NCI-H1417 (cell line): ENCODE results near the gene ELL.

Source experiments
- DNase-seq, 3 experiments: peaks; one replicate each; lab custom pipeline; 2025; lab: John Stamatoyannopoulos, UW

Gene ELL

GRCh38 chr19:18433735-18434398 lies 88.0 kb downstream of the ELL start:
- DNase-seq: no peak

DNA sequence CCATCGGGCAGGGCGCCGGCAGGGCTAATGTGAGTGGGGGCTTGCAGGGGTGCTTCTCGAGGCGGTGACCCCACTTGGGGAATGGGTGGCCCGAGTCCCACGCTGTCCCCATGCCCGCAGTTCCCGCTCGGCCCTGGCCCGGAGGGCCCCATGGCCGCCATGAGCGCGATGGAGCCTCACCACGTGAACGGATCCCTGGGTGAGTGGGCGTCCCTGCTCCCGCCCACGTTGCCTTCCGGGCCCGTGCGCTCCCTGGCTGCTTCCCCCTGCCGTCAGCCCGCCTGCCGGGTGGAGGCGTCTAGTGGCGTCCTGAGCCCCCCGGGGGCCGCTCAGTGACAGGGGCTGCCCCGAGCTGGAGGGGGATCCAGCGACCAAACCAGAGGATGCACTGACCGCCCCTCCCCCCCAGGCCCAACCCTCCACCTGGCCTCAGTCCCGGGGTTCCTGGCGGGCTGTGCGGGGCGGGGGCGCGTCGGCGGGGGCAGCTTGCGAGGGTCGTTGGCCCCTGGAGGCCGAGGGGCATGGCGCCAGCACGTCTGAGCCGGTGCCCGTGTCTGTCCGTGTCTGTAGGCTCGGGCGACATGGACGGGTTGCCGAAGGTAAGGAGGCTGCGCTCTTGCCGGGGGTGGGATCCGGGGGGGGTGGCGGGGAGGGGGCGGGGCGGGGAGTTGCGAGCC lies 88.7 kb downstream of the ELL start:
- no peak for DNase-seq

DNA sequence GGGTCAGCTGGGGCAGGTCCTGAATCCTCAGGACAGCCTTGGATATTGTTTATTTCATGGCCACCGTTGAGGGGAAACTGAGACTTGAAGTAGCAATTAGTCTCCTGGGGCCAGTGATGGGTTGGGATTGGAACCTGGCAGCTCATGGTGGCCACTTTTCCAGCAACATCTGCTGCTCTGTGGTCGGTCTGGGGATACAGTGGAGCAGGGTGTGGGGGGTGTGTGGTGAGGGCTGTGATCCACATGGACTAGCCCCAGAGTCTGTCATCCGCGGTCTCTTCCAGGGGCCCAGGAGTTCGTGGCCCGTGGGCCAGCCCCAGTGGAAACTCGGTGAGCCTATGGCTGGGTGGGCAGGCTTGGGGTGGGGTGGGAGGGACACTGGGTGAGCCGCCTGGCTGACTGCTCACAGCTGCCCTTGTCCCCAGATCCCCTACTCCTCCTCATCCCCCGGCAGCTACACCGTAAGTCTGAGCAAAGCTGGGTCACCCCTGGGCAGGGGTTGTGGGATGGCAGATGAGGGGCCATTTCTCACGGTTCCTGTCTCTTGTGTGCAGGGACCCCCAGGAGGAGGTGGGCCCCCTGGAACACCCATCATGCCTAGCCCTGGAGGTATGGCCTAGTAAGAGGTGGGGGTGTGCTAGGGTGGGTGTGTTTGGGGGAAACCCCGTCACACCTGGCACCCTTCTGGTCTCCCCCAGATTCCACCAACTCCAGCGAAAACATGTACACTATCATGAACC lies 89.4 kb downstream of the ELL start:
- DNase-seq: no peak

GRCh38 chr19:18431351-18432197 lies 90.3 kb downstream of the ELL start:
- no peak for DNase-seq

DNA sequence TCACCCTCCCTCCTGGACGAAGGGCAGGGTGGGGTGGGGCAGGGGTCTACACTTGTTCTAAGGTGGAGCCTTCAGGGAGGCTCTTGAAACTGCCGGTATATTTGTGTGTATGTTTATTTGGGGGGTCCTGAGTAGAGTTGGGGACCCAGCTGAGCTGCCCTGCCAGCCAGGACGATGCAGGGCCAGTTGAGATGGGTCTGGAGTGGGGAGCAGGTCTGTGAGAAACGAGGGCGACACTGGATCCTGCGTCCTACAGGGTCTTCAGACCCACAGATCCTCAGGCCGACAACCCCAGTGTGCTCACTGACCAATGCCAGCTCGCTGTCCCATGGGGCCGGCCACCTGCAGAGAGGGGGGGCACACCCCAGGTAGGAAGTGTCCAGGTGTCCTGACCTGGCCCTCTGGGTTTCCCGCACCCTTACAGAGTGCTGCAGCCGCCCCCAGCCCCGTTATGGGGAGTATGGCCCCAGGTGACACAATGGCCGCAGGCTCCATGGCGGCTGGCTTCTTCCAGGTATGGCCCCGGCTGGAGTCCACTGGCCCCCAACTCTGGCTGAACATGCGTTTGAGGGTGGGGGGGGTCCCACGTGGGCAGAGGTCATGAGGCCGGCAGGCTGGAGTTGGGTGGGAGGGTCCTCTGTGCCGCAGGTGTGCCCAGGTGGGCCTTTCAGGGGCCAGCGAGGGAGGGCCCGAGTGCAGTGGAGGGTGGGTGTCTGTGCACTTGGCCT lies 91.3 kb downstream of the ELL start:
- no peak for DNase-seq

GRCh38 chr19:18429717-18430416 lies 92.0 kb downstream of the ELL start:
- DNase-seq: no peak

- DNase-seq: peak; percentile 82 to 98 (median 97)
Measured at GRCh38 chr19:18428787-18429674, 92.8 kb downstream of the ELL start.

GRCh38 chr19:18428173-18428786 lies 93.6 kb downstream of the ELL start:
- DNase-seq: no peak

DNA sequence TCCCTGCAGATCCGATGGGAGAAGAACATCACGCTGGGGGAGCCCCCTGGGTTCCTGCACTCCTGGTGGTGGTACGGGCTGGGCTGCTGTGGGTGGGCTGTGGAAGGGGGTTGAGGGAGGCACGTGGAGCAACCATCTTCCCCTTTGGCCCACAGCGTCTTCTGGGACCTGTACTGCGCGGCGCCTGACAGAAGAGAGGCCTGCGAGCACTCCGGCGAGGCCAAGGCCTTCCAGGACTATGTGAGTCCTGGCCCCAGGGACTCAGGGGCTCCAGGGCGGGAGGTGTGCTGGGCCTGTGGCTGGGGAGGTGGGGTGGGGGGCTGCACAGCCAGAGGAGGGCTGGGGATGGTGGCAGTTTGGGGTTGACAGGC lies 94.1 kb downstream of the ELL start:
- no peak for DNase-seq

DNA sequence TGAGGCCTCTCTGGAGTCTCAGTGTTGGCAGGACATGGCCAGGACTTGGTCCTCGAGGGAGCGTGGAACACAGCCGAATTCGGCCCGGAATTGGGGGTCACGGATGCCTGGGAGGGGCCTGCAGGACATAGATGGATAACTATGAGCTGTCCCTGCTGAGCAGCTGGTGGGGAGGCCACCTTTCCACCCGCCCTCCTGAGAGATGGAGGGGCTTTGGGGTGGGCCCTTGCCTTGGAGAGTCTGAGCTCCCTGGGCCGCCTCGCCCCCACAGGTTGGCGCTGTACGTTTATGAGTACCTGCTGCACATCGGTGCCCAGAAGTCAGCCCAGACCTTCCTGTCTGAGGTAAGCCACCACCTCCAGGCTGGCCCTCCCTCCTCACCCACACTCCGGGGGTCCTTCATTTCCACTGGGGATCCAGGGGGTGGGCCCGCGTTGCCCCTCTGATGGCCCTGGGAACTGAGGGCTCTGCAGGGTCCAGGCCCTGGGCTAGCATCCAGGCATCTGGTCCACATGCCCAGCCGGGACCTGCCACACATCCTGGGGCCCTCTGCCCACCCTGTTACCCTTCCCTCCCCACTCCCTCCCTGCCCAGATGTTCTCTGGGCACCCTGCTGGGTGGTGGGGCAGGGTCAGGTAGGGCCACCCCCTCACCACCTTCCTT lies 94.7 kb downstream of the ELL start:
- DNase-seq: no peak

DNA sequence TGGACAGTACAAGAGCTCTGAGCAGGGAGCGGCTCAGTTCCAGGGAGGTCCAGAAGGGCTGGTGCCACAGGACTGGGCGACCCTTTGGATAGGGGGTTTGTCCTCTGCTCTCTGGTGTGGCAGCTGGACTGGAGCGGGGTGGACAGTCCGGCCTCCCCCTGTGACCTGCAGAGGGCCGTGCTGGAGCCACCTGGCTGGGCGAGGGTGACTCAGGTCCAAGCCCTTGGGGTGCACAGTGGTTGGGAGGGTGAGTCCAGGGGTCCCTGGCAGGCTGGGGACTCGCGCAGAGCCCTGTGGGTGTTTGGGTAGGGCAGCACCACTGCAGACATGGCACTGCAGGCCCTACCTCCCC lies 95.5 kb downstream of the ELL start:
- no peak for DNase-seq

DNA sequence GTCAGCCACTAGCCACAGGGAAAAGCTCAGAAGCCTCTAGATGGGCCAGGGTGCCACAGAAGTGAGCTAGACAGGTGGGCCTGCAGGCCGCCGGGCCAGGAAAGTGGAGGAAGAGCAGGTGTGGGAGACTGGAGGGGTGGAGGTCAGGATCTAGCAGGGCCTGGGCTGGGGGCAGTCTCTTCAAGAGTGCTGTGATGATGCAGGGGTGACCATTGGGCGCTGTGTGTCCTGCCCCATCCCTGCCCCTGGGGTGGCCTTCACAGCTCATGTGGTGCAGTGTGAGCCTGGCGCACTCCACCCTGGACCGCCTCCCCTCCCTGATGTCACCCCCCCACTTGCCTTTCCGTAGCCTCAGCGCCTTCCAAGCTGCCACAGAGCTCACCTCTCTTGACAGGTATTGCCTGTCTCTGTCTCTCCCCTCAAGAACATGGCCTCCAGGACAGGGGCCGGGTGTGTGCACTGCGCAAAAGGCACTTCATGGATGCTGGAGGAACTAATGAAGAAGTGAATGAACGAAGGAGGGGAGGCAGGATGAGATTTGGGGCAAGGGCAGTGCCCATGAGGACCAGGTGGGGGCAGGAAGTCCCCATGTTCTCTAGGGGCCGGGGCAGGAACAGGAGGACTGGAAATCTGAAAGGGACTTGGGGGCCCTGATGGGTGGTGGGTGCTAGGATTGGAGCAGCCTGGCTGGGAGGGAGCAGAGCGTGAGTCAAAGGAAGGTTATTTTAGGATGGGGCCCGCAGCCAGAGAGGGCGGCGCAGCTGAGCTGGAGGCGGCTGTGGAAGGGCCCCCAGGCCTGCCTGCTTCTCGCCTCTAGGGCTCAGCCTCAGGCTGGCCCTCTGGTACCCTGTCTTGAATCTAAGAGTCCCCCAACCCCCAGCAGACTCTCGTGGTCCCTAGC lies 96.1 kb downstream of the ELL start:
- DNase-seq: no peak

DNA sequence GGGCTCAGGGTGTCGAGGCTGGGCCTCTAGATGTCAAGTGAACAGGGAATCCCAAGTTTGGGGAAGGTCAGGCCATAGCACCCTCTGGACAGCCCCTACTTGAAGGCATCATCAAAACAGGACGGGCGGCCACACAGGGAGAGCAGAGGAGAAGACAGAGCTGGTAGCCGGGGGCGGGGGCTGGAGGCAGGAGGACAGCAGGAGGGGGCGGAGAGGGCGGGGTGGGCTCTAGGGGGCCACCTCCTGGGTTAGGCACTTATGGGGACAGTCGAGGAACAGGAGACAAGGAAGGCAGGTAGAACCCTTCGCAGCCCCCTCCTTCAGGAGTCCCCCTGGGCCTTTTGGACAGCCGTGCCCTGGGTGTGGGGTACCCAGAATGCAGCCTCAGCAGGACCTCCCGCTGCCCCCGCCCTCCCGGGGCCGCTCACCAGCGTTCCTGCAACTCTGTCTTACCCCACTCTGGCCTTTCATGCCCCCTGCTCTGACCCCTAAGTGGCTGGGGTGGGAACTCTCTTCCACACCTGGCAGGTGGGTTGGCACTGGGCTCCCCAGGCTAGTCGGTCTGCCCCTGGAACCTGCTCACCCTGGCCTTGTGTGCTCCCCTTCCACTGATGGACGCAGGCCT lies 96.9 kb downstream of the ELL start:
- no peak for DNase-seq

GRCh38 chr19:18424122-18424889 lies 97.6 kb downstream of the ELL start:
- DNase-seq: no peak

- peak in 1 of 3 experiments; percentile 23 for DNase-seq
Measured at GRCh38 chr19:18423258-18424020, 98.4 kb downstream of the ELL start.
